ELR (cell line): ENCODE results near the gene F2.

Experiments
- DNase-seq: peaks from one replicate; pipeline ENCODE4 v3.0.0-alpha.2; 2015; ENCODE audit warnings: low read depth

F2 gene

GRCh38 chr11:46718155-46719019, 626 bp upstream of the F2 start:
- no peak for DNase-seq

- DNase-seq, result no peak
Observed at GRCh38 chr11:46719543-46720218, 668 bp downstream of the F2 start.

- DNase-seq, result no peak
Observed at GRCh38 chr11:46721286-46721685, 2.3 kb downstream of the F2 start.

- no peak for DNase-seq
Observed at GRCh38 chr11:46722566-46723358, 3.7 kb downstream of the F2 start.

- no peak for DNase-seq
Observed at GRCh38 chr11:46723359-46723680, 4.3 kb downstream of the F2 start.

- DNase-seq, result no peak
Observed at GRCh38 chr11:46724088-46724487, 5.1 kb downstream of the F2 start.

- DNase-seq, result no peak
Observed at GRCh38 chr11:46725338-46726205, 6.6 kb downstream of the F2 start.

- no peak for DNase-seq
Observed at GRCh38 chr11:46726206-46726862, 7.3 kb downstream of the F2 start.

GRCh38 chr11:46727952-46728658, 9.1 kb downstream of the F2 start:
- no peak for DNase-seq

- DNase-seq, result no peak
Observed at GRCh38 chr11:46728659-46729040, 9.6 kb downstream of the F2 start.

- DNase-seq, result peak; percentile 12
Observed at GRCh38 chr11:46729110-46730027, 10.4 kb downstream of the F2 start.

GRCh38 chr11:46731545-46731944, 12.5 kb downstream of the F2 start:
- no peak for DNase-seq

GRCh38 chr11:46733234-46733633, 14.2 kb downstream of the F2 start:
- DNase-seq, result no peak

GRCh38 chr11:46736146-46736545, 17.1 kb downstream of the F2 start:
- DNase-seq, result no peak

- DNase-seq, result no peak
Observed at GRCh38 chr11:46736615-46737014, 17.6 kb downstream of the F2 start.

- no peak for DNase-seq
Observed at GRCh38 chr11:46737699-46738098, 18.7 kb downstream of the F2 start.

- no peak for DNase-seq
Observed at GRCh38 chr11:46738887-46739286, 19.9 kb downstream of the F2 start.

- no peak for DNase-seq
Observed at GRCh38 chr11:46741600-46742484, 22.8 kb downstream of the F2 start.

- DNase-seq, result no peak
Observed at GRCh38 chr11:46743043-46743442, 24.0 kb downstream of the F2 start.
